Activated CD4-positive, alpha-beta T cell treated with anti-CD3 and anti-CD28 coated beads, Interleukin-2, Interleukin-6, amounts not matched to agents 100 ng/mL and 50 ng/mL, durations not matched to agents 16 hours and 8 hours (primary cell): ENCODE measurements around the gene POLD1.
"Not testable (repeated sequence)": the region's sequence is repeated elsewhere in the genome, so short reads cannot be mapped to it uniquely, and the experiment has no call there.

Source experiments
- DNase-seq: peaks from one replicate; pipeline ENCODE4 v3.0.0-alpha.2; 2020

POLD1 gene

DNA sequence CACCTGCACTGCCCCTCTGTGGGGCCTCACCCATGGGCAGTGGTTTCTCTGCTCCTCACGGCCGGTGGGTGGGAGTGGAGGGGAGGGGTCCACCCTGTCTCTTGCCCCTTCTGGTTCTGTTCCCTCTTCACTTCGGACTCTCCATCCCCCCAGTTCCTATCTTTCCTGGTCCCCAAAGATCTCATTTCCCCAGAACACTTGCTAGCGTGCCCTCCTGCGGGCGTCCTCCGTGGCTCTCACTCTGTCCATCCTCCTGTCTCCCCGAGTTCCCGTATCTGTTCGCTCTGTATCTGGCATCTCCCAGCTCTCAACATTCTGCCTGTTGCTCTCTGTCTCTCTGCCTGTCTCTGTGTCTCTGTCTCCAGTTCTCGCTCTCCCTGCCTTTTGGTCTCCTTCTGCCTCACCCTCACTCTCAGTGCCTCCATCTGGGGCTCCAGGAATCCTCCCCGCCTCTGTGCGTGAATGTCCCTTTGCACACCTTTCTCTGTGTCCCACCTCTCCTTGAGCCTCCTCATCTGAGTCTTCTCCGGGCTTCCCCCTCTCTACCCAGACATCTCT is 35.0 kb downstream of the POLD1 start:
- DNase-seq = no peak

DNA sequence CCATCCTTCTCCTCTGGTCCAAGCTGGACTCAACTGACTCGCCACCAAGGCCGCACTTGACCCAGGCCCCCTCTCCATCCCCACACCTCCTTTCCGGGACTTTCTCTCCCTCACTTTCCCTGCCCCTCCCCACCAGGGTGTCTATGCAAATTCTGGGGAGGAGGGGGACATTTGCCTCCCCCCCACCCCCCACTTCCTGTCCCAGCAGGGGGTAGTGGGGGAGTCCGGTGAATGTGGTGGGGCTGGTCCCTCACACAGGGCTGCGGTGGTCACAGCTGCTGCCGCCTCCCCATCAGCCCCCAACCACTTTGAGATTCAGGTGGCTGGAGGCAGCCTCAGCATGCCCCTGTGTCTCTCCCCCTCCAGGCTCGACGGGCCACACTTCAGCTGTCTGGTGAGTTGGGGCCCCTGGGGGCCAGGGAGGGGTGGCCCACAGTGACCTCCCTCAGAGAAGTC is 35.5 kb downstream of the POLD1 start:
- no peak for DNase-seq

DNA sequence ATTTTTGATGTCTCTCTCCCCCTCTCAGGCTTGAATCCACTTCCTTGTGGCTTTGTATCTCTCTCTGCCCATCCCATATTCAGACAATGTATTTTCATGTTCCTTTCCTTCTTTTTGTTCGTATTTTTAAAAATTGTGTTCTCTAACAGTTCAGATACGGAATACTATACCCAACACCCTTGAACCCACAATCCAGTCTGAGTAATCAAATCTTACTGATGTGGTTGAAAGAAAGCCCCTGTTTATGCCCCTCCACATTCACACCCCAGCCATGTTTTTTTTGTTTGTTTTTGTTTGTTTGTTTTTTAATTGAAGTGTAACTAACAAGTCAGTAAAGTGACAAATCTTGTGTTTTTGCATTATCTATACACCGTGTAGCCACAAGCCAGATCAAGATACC is 36.0 kb downstream of the POLD1 start:
- no peak for DNase-seq

DNA sequence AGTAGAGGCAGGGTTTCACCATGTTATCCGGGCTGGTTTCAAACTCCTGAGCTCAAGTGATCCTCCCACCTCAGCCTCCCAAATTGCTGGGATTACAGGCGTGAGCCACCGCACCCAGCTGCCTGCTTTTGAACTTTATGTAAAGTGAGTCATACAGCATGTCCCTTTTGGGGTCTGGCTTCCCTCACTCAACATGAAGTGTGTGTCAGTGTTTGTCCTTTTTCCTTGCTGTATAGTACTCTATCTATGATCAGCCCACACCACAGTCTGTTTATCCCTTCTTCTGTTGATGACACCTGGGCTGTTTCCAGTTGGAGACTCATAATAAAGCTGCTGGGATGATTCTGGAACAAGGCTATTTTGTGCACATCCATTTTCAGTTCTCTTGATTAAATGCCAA is 36.7 kb downstream of the POLD1 start:
- no peak for DNase-seq

DNA sequence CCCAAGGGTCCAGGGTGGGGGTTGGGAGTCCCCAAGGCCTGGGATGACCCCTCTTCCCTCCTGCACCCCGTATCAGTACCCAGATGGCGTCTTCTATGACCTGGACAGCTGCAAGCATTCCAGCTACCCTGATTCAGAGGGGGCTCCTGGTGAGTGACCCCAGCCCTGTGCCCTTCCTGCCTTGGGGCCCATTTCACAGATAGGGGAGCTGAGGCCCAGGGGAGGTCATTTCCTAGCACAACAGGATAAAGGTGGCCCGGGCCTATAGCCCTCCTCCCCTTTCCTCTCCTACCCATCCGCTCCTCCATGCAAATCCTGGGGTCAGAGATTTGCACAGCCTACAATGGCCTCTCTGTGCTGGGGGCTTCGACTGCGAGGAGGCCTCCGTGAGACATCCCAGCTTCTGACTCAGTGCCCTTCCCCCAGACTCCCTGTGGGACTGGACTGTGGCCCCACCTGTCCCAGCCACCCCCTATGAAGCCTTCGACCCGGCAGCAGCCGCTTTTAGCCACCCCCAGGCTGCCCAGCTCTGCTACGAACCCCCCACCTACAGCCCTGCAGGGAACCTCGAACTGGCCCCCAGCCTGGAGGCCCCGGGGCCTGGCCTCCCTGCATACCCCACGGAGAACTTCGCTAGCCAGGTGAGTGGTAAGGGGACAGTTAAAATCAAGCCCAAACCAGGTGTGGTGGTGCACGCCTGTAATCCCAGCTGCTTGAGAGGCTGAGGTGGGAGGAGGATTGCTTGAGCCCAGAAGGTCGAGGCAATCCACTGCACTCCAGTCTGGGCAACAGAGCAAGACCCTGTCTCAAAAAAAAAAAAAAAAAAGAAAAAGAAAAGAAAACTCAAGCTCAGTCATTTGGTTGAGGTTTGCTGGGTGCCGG is 38.5 kb downstream of the POLD1 start:
- DNase-seq = no peak

DNA sequence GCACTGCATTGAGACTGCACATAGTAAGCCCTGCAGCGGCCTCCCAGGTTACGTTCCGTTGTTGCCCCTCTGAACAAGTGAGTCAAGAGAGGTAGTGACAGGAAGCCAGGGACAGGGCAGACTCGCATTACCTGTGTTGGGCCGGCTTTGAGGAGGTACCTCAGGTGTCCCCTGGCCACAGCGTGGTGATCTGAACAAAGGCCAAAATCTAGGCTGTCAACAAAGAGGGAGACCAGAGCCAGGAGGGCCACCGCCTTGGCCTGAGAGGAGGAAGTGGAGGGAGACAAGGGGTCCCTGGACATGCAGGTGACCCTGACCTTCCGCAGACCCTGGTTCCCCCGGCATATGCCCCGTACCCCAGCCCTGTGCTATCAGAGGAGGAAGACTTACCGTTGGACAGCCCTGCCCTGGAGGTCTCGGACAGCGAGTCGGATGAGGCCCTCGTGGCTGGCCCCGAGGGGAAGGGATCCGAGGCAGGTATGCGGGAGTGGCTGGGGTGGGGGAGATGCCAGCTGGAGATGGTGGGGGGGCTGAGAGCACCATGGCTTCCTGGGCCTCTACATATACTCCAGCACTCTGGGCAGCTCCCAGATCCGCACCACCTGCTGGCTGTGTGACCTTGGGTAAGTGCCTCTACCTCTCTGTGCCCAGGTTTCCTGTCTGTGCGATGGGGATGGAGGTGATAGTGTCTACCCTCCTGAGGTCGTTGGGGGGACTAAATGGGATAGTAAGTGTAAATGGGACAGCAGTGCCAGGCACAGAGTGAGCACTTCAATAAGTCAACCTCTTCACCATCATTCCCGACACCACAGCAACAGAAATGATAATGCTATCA is 39.3 kb downstream of the POLD1 start:
- DNase-seq = no peak

DNA sequence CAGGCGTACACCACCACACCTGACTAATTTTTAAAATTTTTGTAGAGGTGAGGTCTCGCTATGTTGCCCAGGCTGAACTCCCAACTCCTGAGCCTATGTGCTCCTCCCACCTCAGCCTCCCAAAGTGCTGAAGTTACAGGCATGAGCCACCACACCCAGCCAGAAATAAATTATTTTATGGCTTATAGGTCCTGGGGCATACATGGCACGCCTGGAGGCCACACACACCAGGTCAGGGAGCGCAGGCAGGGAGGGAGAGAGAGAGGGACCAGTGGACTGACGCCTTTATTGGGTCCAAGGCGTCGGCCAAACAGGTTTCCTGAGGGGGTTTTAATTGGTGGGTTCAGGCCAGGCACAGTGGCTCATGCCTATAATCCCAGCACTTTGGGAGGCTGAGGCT is 41.4 kb downstream of the POLD1 start:
- DNase-seq = no peak

DNA sequence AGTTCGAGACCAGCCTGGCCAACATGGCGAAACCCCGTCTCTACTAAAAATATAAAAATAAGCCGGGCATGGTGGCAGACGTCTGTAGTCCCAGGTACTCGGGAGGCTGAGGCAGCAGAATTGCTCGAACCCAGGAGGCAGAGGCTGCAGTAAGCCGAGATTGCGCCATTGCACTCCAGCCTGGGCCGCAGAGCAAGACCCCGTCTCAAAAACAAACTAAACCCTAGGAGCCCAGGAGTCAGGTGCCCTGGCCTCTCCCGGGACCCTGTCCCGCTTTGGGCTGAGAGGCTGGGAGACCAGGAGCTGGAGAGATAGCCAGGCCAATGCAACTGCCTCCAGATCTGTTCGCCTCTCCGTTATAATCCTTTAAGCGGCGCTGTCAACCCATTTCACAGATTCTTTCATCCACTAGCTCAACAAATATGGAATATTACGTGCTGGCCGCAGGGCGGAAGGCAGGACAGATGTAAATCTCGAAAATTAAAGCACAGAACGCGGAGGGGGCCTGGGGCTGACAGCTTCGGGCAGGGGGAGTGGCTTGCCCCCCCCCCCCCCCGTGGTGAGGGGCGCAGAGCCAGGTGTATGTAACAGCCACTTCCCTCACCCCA is 43.3 kb downstream of the POLD1 start:
- DNase-seq = no peak

DNA sequence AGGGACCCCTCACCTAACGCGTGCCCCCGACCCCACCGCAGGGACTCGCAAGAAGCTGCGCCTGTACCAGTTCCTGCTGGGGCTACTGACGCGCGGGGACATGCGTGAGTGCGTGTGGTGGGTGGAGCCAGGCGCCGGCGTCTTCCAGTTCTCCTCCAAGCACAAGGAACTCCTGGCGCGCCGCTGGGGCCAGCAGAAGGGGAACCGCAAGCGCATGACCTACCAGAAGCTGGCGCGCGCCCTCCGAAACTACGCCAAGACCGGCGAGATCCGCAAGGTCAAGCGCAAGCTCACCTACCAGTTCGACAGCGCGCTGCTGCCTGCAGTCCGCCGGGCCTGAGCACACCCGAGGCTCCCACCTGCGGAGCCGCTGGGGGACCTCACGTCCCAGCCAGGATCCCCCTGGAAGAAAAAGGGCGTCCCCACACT is 43.9 kb downstream of the POLD1 start:
- DNase-seq = peak; percentile 24

DNA sequence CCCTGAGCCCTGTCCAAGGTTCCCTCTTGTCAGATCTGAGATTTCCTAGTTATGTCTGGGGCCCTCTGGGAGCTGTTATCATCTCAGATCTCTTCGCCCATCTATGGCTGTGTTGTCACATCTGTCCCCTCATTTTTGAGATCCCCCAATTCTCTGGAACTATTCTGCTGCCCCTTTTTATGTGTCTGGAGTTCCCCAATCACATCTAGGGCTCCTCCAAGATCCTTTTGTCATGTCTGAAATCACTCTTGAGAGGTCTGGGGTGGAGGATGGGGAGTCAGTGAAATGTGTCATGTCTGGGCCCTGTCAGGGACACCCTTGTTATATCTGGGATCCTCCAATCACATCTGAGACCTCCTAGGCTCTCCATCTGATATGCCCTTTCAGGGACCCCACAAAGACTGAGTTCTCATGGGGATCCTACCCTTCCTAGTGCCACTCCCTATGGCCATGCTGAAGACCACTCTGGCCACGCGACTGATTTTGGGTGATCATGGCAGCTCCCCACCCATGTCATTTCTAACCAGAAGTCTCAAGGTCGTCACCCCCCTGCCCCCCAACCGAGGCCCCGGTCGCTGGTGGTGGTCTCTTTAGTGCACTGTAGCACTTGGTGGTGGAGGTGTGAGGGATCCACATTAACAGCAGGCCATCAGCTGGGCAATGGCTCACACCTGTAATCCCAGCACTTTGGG is 44.8 kb downstream of the POLD1 start:
- DNase-seq = no peak

DNA sequence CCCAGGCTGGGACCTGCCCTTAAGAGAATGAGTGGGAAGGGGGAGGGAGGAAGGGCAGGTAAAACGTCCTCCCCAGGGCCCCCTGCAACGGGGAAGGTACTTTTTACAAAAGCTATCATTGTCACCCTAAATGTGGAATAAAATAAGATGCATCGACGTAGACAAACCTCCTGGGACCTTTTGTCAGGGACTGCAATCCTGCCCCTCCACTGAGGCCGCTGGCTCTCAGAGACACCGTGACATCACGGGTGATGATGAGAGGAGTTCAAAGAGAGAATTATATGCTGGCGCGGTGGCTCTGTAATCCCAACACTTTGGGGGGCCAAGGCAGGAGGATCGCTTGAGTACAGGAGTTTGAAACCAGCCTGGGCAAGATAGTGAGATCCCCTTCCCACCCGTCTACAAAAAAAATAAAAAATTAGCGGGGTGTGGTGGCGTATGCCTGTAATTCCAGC is 46.8 kb downstream of the POLD1 start:
- no peak for DNase-seq

DNA sequence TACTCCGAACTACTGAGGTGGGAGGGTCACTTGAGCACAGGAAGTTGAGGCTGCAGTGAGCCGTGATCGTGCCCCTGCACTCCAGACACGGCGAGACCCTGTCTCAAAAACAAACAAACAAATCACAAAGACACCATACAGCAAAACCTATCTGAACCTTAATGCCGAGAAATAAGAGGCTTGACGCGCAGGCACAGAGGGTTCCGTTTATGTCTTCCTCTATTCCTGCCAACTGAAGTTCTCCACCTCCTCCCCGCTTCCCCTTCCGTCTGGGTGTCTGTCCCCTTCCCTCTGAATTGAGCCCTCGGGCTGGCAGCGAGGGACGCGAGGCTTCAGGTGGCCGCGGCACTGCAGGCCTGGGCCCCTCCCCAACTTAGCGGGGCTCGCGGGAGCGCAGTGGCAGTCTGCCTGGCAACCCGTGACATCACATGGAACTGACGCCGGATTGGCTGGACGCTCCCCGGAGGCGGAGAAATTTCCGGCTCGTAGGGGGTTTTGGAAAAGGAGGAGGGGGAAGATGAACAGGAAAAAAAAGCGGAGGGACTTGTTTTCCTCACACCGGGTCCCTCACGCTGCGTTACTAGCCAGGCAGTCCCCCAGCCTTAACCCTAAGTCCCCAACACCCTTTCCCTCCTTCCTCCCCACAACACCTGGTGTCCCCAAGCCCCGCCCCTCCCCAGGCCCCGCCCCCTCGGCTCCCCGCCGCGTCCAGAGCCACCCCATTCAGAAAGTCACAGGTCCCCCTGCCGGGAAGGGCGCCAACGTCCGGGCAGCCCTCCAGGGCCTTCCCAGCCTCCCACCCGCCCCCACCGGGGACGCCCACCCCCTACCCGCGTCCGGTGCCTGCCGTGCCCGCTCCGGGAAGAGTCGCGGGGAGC is 47.4 kb downstream of the POLD1 start:
- peak; percentile 90 for DNase-seq

DNA sequence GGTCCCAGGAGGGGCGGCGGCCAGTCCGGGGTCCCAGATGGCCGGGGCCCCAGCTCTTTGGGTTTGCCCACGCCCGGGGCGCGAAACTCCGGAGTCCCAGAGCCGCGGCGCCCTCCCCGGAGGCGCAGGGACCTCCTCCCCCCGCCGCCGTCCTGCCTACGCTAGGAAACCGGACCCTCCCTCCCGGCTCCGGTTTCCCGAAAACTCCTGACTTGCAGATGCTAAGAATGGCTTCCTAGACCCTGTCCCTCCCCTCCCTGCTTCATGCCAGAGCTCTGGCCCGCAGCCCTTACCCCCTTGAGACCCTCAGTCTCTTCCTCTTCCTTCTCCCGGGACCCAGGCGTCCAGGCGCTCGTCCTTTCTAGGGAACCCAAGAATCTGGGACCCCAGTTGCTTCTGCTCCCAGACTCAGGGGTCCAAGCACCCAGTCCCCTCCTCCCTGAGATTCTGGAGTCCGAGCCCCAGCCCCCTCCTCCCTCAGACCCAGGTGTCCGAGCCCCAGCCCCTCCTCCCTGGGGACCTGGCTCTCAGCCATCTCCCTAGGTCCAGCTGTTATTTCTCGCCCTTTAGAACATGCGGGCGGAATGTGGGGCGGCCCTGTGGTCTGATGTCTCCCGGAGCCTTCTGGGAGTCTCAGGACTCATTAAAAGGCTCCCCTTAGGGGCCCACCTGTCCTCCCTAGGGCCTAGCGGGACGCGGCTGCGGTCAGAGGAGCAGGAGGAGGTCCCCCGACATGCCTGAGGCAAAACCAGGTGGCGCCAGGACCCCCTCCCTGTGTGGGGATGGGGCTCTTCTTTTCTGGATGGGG is 48.3 kb downstream of the POLD1 start, which contains the start of gene MYBPC2:
MYBPC2 (plus strand) TSS at position 672 of the 808 bp plus-strand sequence; CDS start at position 734, 62 bp downstream.
- no peak for DNase-seq

DNA sequence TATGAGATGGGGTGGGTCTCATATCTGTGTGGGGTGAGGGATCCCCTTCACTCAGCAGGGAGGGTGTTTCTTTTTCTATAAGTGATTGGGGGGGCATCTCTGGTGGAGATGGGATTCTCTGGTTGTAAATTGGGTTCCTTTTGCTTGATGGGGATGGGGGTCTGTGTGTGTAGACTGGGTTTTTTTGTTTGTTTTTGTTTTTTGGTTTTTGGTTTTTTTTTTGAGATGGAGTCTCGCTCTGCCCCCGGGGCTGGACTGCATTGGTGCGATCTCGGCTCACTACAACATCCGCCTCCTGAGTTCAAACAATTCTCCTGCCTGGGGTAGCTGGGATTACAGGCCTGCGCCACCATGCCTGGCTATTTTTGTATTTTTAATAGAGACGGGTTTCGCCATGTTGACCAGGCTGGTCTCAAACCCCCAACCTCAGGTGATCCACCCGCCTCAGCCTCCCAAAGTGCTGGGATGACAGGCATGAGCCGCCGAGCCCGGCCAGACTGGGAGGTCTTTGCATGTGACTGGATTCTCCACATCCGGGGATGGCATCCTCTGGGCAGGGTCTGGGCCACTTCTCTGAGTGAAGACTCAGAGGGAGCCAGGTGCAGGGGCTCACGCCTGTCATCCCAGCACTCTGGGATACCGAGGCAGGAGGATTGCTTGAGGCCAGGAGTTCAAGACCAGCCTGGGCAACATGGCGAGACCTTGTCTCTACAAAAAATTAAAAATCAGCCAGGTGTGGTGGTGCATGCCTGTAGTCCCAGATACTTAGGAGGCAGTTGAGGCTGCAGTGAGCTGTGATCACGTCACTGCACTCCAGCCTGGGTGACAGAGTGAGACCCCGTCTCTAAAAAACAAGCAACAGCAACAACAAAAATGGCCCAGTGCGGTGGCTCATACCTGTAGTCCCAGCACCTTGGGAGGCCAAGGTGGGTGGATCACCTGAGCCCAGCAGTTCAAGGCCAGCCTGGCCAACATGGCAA is 49.3 kb downstream of the POLD1 start:
- DNase-seq = no peak

DNA sequence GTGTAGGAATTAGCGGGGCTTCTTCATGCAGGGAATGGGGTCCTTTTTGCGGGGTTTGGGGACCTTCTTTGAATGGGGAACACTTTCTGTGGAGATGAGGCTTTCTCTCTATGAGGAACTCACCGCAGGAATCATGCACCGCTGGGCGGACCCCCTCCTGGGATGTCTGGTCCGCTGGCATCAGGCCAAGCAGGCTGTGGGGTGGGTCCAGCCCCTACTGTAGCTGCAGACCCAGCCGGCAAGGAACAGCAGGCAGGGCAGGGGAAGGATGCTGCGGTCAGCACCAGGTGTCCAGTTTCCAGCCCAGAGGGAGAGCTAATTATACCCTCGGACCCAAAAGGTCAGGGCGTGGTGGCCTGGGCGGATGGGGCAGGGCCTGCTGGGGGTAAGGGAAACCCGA is 50.4 kb downstream of the POLD1 start:
- DNase-seq = no peak

DNA sequence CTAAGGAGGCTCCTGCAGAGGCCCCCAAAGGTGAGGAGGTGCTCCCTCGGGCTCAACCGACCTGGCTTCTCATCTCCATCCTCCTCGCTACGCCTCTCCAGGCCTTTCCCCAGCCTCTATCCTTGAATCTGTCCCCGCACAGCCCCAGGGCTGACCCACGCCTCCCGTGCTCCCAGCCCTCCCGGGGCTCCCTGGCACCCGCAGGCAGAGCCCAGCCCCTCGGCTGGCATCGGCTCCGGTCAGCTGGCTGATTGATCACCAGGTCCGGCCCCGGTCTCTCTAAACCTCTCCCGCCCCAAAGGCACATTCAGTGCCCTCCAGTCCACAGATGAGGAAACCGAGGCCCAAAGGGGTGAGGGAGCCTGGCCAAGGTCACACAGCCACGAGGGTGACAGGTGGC is 51.1 kb downstream of the POLD1 start:
- DNase-seq = no peak

DNA sequence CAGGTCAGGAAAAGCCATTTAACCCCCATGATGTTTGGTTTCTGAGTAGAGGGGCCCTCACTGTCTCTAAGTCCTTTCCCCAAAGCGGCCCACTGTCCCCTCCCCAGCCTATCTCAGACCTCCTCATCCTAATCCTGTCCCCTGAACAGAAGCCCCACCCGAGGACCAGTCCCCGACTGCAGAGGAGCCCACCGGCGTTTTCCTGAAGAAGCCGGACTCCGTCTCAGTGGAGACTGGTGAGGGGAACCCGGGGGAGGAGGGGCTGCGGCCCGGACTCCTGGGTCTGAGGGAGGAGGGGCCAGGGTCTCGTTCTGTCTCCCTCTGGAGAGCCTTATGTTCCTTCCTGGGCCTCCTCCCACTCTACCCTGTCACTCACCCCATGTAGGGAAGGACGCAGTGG is 51.5 kb downstream of the POLD1 start:
- no peak for DNase-seq

DNA sequence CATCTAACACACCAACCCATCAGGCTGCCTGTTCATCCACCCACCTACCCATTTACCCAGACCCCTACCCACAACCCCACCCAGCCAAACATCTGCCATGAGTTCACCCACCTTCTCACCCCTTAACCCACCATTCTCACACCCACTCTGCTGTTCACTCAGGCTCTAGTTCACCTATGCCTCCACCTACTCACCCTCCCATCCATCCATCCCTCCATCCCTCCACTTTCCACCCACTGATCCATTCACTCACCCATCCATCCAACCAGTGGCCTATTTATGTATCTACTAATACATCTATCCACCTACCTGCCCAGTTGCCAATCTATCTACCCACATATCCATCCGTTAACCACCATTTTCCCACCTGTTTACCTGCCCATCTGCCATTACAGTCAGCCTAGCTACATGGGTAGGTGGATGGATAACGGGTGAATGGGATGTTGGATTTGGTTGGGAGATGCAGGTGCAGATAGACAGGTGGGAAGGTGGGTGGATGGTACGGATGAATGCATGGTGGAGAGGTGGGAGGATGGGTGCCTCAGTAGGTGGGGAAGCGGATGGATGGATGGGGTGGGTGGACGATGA is 53.8 kb downstream of the POLD1 start:
- DNase-seq = no peak

DNA sequence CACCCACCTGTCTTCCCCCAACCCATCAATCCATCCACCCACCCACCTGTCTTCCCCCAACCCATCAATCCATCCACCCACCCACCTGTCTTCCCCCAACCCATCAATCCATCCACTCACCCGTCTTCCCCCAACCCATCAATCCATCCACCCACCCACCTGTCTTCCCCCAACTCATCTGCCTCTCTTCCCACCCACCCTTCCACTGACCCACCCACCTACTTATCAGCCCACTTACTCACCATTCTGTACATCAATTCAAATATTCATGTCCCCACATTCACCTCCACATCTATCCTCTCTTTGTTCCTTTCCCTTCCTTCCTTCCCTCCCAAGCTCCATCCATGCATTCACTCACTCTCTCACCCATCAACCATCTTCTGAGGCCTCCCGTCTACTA is 55.0 kb downstream of the POLD1 start:
- not testable (repeated sequence) for DNase-seq
